Stomach (tissue), 9 donors: ENCODE measurements around the gene RBFOX2. TPM values are rescaled to one million over a fixed set of nuclear protein-coding genes. Genes with fewer than 3 reads are reported as not detected.

ENCODE experiments used
- DNase-seq, 2 donors: peaks; one replicate each; pipeline versions ENCODE4 v3.0.0 to v3.0.0-alpha.2; 2013 to 2019
- H3K27ac ChIP-seq, 5 donors: fragments of 200-600 bp in 4 of 5; sonication (generic) in 4 of 5; one replicate each; pipeline ENCODE4 v1.5.1; 2013 to 2019; ENCODE audit warnings: mild to moderate bottlenecking in 1 of 5, moderate library complexity in 1 of 5
- H3K27me3 ChIP-seq, 3 donors: fragments of 200-600 bp; sonication (generic); one replicate each; pipeline ENCODE4 v1.5.1; 2017 to 2019; ENCODE audit warnings: mixed run types in 1 of 3
- H3K36me3 ChIP-seq, 4 donors: fragments of 200-600 bp; sonication (generic); 1 replicate in 3 of 4; 2 replicates in 1 of 4; pipeline ENCODE4 v1.5.1; 2016 to 2019
- H3K4me1 ChIP-seq, 4 donors: fragments of 200-600 bp; sonication (generic); one replicate each; pipeline ENCODE4 v1.5.1; 2016 to 2019
- H3K4me3 ChIP-seq, 4 donors: fragments of 200-600 bp; sonication (generic) in 3 of 4; one replicate each; pipeline ENCODE4 v1.5.1; 2016 to 2019; ENCODE audit warnings: mild to moderate bottlenecking in 1 of 4
- H3K9me3 ChIP-seq, 4 donors: fragments of 200-600 bp; sonication (generic); one replicate each; pipeline ENCODE4 v1.5.1; 2016 to 2019
- CTCF ChIP-seq, 7 experiments: fragments of 450-650 bp in 4 of 7; fragments of 200-600 bp in 3 of 7; sonication (generic) in 3 of 7; IDR thresholded peaks; one replicate each; pipeline ENCODE4 v1.5.1; 2016 to 2019; ENCODE audit warnings: antibody characterized with exemption in 7 of 7, control low read depth in 2 of 7, mild to moderate bottlenecking in 1 of 7
- EP300 ChIP-seq: sonication (generic); formaldehyde crosslinking; IDR thresholded peaks from one replicate; pipeline ENCODE4 v1.6.1; 2017; ENCODE audit warnings: antibody characterized with exemption
- POLR2A ChIP-seq, 4 donors: fragments of 450-650 bp; IDR thresholded peaks; one replicate each; pipeline ENCODE4 v1.6.1; 2016; ENCODE audit warnings: antibody characterized with exemption in 4 of 4, control low read depth in 2 of 4, mild to moderate bottlenecking in 1 of 4, moderate library complexity in 1 of 4
- POLR2AphosphoS5 ChIP-seq, 3 donors: sonication (generic); formaldehyde crosslinking; IDR thresholded peaks; one replicate each; pipeline ENCODE4 v1.6.1; 2016; ENCODE audit warnings: antibody characterized with exemption in 3 of 3
- WGBS, 5 donors: extraction: QIAGEN DNeasy Blood & Tissue Kit in 3 of 5; methylation state at CpG; one replicate each; pipeline versions ENCODE4 v1.1.5 to v1.1.7; 2013 to 2018; 5-methylcytosine and 5-hydroxymethylcytosine counted together
- intact Hi-C: fragments of 100-400 bp; cut with DNase I; formaldehyde crosslinking; loops from one replicate; pipeline ENCODE4 v1.15.1; 2023; ENCODE audit warnings: low total_unique reads
- polyA plus RNA-seq, 3 donors: library from polyadenylated mRNA; stranded (reverse); fragments of 200-250 nt; gene quantifications; one replicate each; pipeline ENCODE4 v1.2.3, GENCODE V29; 2013
- total RNA-seq, 5 donors: library from RNA; depleted of rRNA; stranded (reverse); fragments of >200 nt; gene quantifications; one replicate each; pipeline versions ENCODE4 v1.1.0 to v1.2.3, GENCODE V29; 2014 to 2016
- donor health status: healthy with polysubstance abuse.
- donor health status: Bipolar disorder and iron deficiency.
- donor health status: healthy.

The RBFOX2 gene
- total and polyA plus RNA-seq, 8 donors, result 14.9 to 176 (median 46.7) TPM

GRCh38 chr22:35726933-35727332, 301.7 kb downstream of the RBFOX2 start:
- Histone ChIP-seq H3K27ac (no peak overlapping the region), H3K4me3 (no peak overlapping the region), H3K4me1 (peaks cover 0 to 5% (median 0%) of the 10 kb centered on the region in 4 donors), H3K36me3 (no peaks in the 10 kb centered on the region), H3K27me3 (no peaks in the 10 kb centered on the region), H3K9me3 (no peaks in the 10 kb centered on the region)
- peak in 1 of 2 donors; percentile 21 for DNase-seq
- intact Hi-C loops, result no loop called here
- 80 to 89% (median 88%) methylated on average over 15 of the region's 15 CpGs for WGBS, 5 donors
- TF ChIP-seq POLR2AphosphoS5 (IDR thresholded peaks at IDR 0.05), result no peak
- TF ChIP-seq EP300, result no peak
- no peak for TF ChIP-seq POLR2A (IDR thresholded peaks at IDR 0.05)
- no peak for TF ChIP-seq CTCF (IDR thresholded peaks at IDR 0.05)

- Histone ChIP-seq H3K27ac (no peak overlapping the region), H3K4me3 (no peak overlapping the region), H3K9me3 (no peaks in the 10 kb centered on the region), H3K4me1 (peaks cover 0 to 5% (median 0%) of the 10 kb centered on the region in 4 donors), H3K36me3 (no peaks in the 10 kb centered on the region), H3K27me3 (no peaks in the 10 kb centered on the region)
- TF ChIP-seq EP300, result no peak
- no peak for TF ChIP-seq POLR2A (IDR thresholded peaks at IDR 0.05)
- no peak for TF ChIP-seq POLR2AphosphoS5 (IDR thresholded peaks at IDR 0.05)
- no peak for TF ChIP-seq CTCF (IDR thresholded peaks at IDR 0.05)
- 82 to 92% (median 87%) methylated on average over 6 of the region's 6 CpGs for WGBS, 5 donors
- intact Hi-C loops, result no loop called here
- DNase-seq, result peak in 1 of 2 donors; percentile 9
Measured at GRCh38 chr22:35726398-35726797, 302.2 kb downstream of the RBFOX2 start.

GRCh38 chr22:35725521-35725920, 303.1 kb downstream of the RBFOX2 start:
- Histone ChIP-seq H3K36me3 (no peaks in the 10 kb centered on the region), H3K4me1 (peaks cover 0 to 5% (median 0%) of the 10 kb centered on the region in 4 donors), H3K9me3 (no peaks in the 10 kb centered on the region), H3K27ac (no peak overlapping the region), H3K4me3 (no peak overlapping the region), H3K27me3 (no peaks in the 10 kb centered on the region)
- TF ChIP-seq CTCF (IDR thresholded peaks at IDR 0.05) (no peak), EP300 (no peak), POLR2A (IDR thresholded peaks at IDR 0.05) (no peak), POLR2AphosphoS5 (IDR thresholded peaks at IDR 0.05) (no peak)
- intact Hi-C loops, result no loop called here
- WGBS, 5 donors, result 80 to 87% (median 83%) methylated on average over 11 of the region's 11 CpGs
- no peak for DNase-seq

GRCh38 chr22:35721960-35722359, 306.7 kb downstream of the RBFOX2 start:
- WGBS, 5 donors, result 60 to 69% (median 63%) methylated on average over 4 of the region's 4 CpGs
- Histone ChIP-seq H3K27ac (no peak overlapping the region), H3K36me3 (no peaks in the 10 kb centered on the region), H3K4me3 (no peak overlapping the region), H3K9me3 (no peaks in the 10 kb centered on the region), H3K27me3 (no peaks in the 10 kb centered on the region), H3K4me1 (no peaks in the 10 kb centered on the region)
- intact Hi-C loops, result no loop called here
- peak in 1 of 2 donors; percentile 51 for DNase-seq
- TF ChIP-seq POLR2AphosphoS5 (IDR thresholded peaks at IDR 0.05) (no peak), POLR2A (IDR thresholded peaks at IDR 0.05) (no peak), CTCF (IDR thresholded peaks at IDR 0.05) (no peak), EP300 (no peak)
